GM19240 (cell line): ENCODE data around the gene ZEB1.
"Not testable (repeated sequence)": the region's sequence is repeated elsewhere in the genome, so short reads cannot be mapped to it uniquely, and the experiment has no call there.

Experiments
- DNase-seq: peaks from one replicate; pipeline ENCODE4 v3.0.0; 2011; ENCODE audit warnings: low spot score; ENCODE audit not compliant: insufficient read length

The ZEB1 gene

DNA sequence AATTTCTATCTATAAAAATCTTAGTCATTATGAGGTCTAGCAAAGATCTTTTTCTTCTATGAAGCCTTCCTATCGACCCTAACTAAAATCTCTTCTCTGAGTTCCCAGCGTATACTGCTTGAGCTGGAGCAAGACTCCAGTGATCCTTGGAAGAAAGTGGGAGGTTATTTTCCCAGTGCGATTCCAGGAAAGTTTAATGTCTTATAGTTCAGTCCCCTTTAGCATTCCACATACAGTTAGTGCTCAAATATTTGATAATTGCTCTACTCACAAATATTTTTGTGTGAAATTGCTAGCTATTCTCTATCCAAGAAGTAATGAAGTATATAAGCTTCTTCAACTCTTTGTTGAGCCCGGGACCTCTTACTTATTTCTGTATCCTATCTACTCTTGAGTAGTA is 47.7 kb downstream of the ZEB1 start:
- DNase-seq, result no peak

DNA sequence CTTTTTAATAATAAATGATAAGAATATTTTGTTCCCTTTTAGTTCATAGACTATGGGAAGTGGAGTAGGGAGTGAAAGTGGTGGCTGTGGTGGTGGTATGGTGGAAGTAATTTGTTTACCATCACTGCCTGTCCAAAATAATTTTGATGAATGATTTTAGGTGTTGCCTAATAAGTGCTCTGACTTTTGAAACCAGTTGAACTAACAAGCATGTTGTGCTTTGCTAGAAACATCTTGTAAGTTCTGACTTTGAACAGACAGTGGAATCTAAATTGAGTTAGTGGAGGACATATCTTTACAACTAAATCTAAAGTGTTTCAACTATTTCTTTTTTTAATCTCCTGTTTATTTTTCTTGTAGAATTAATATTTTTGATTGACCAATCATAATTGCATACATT is 49.7 kb downstream of the ZEB1 start:
- no peak for DNase-seq

DNA sequence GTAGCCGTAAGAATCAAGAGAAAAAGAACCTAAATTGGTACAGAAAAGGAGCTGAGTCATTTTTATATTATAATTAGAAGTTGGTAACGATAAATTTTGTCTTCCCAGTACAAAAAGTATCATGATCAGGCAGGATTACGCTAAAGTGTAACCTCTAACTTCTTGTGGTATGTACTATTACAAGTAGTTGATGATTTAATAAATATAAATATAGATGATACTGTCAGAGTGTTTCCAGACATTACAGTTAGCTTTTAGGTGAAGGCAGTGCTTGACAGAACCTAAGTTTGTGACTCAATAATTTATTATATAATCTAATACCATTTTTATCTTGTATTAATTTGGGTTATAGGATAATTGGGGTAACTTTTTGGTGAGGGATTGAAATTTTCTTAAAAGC is 53.4 kb downstream of the ZEB1 start:
- DNase-seq, result no peak

DNA sequence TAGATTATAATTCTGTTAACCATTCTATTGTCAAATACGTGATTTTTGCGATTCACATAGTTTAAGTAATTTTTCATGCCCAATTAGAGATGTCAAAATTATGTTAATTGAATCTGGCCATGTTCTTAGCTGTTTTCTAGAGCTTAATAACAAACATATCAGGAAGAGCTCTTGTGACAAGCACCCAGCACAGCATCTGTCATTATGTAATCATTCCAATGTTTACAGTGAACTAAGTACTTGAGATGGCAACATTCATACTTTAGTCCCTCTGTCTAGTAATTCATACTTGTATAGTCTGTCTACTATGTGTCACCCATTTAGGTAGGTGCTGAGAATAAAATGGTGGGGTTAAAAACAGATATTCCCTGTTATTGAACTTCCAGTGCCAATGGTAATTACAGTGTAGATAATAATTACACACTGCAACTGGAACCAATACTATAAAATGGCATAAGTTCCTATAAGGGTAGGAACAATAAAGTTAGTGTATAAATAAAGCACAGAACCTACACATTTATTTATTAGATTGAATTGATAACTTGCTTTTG is 55.2 kb downstream of the ZEB1 start:
- DNase-seq, result no peak

DNA sequence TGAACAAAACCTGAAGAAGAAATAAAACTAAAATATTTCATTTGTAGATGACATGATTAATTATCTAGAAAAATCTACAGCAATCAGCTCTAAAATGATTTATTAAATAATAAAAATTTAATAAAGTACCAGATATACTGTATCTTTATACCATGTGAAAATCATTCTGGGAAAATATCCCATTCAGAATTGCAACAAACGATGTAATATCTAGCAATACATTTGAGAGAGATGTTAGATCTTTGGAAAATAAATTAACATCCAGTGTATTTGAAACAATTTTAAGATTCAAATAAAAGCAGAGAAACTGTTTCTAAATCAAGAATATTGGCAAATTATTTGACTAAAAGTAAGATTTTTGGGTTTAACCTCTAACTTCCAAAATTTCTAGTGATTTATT is 62.2 kb downstream of the ZEB1 start:
- DNase-seq, result no peak

DNA sequence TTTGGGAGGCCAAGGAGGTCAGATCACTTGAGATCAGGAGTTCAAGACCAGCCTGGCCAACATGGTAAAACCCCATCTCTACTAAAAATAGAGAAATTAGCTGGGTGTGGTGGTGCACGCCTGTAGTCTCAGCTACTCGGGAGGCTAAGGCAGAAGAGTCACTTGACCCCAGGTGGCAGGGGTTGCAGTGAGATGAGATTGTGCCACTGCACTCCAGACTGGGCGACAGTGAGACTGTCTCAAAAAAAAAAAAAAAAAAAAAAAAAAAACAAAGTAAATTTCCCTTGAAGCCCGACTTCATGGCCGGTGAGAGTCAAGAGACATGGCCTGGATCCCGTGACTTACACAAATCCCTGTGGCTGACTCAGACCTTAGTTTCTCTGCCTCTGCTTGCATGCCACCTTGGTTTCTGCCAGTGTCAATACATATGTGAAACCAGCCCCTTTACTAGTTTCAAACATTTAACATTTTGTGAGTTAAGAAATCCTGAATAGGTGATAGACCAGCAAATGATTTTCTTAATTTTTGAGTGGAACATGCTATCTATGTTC is 62.8 kb downstream of the ZEB1 start:
- no peak for DNase-seq

DNA sequence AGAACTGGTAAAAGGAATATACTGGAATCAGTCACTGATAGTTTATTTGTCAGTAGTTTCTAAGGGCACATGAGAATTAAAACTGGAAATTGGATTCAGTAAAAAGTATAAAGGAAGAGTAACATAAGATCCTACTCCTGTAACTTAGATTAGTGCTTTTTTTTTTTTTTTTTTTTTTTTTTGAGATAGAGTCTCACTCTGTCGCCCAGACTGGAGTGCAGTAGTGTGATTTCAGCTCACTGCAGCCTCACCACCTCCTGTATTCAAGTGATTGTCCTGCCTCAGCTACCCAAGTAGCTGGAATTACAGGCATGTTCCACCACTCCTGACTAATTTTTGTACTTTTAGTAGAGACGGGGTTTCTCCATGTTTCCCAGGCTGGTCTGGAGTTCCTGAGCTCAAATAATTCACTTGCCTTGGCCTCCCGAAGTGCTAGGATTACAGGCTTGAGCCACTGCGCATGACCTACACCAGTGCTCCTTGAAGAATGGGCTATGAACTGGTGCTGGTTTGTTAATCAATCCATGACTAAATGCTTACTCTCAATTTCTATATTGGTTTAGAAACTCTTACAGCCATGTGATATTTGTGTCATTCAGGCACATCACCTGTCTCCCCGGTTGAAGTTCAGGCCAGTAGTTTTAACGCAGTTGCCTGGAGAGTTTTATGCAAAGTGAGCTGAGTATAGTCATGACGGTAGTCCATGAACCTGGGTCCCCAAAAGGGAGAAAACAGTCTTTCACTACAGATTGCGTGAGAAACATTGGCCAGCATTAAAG is 65.0 kb downstream of the ZEB1 start:
- peak; percentile 33 for DNase-seq

DNA sequence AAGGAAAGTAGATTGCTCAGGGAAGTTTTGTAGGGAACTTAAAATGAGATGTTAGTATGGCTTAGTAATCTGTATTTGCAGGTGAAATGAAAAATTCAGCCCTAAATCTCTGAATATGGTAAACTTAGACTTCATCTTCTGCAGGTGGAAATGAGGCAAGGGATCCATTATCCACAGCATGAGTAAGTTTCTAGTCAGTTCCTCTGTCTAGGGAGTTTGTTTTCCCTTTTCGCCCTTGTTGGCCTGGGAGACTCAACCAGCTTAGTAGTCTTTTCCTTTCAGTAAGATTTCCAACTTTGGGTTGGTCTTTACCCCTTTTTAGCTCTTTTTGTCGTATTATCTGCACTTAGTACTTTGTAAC is 65.6 kb downstream of the ZEB1 start:
- DNase-seq, result no peak

DNA sequence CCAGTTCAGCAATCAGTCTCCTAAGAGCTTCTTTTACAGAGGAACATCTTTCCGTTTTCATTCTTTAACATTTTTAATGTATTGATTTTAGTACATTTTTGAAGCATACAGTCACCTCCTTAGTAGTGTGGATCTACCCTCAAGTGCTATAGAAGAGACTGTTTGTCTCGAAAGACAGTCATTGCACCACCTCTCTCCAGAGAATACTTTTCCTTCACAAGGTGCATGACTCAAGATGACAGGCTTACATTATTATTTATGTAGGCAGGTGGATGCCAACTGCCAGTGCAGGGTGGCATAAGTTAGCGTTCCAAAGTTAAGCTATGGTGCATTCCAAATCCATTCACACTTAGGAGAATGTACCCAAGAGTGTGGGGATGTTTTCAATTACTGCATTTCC is 71.8 kb downstream of the ZEB1 start:
- DNase-seq, result no peak

DNA sequence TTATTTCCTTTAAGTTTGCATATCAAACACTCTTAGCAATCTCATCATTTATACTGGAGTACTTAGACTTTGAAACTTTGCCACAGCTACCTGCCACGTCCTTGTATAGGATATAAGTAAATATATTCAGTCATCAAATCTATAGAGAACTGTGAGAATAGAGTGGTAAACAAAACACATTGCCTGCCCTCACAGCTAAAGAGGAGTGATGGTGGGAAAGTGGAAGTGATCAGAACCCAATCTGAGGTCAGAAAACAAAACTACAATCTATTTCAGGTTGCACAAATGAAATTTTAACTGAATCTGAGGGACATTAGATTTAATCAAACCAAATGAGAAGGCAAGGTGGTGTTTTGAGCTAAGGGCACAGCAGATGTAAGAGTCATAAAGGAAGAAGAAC is 74.8 kb downstream of the ZEB1 start:
- DNase-seq, result no peak

DNA sequence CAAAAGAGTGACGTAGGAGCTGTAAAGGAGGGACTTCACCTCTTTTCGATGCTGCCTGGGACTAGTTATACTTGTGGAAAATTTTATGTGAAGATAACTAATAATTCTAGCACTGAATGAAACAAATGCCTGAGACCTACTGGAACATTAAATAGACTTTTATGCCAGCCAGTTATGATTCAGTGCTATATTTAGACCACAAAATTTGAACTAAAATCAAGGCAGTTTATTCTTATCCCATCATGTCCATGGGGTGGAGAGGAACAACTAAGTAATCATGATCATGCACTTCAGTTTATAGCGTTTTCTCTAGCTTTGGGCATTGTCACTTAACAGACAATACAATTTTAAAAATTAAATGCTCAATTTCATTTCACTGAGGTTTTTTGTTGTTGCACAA is 76.7 kb downstream of the ZEB1 start:
- no peak for DNase-seq

DNA sequence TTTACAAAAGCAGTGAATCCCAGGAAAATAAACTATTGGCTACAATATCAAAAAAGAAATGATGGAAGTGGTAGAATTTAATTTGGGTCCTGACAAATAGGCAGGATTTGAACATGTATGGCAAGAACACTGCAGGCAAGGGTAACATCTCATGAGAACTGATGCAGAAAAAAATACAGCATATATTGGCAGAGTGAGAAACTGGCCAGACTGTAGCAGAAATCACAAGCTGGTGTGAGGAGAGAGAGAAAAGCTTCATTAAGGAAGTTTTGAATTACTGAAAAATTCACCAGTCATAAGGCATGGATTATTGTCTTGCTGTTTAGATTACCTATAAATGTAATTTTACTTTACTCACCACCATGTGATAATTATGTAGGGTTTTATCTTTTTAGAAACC is 77.4 kb downstream of the ZEB1 start:
- no peak for DNase-seq

DNA sequence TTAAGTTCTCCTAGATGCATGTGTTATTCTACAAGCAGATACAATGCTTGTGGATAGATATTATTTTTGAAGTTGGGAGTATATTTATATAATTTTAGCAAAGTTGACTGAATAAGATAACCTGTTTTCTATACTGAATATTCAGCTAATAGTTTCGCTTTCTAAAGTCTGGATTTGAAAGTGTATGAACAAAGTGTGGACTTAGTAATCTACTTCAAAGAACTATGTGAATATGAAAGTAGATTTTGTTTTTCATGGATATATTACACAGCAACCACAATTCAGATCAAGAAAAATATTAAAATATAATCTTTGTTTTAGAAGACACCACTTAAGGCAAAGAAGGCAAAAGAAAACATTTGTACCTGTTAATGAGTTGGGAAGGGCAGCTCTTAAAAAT is 78.8 kb downstream of the ZEB1 start:
- no peak for DNase-seq

DNA sequence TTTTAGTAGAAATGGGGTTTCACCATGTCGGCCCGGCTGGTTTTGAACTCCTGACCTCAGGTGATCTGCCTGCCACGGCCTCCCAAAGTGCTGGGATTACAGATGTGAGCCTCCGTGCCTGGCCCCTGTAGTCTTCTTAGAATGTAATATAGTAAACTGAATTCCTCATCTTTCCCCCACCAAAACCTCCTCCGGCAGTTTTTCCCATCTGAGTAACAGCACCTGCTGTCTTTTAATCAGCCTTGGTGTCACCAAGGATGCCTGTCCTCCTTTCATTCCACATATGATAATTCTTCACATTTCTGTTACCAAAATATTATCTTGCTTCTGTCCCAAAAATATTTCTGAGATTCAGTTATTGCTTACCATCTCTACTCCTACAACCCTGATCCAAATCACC is 80.2 kb downstream of the ZEB1 start:
- DNase-seq, result no peak

DNA sequence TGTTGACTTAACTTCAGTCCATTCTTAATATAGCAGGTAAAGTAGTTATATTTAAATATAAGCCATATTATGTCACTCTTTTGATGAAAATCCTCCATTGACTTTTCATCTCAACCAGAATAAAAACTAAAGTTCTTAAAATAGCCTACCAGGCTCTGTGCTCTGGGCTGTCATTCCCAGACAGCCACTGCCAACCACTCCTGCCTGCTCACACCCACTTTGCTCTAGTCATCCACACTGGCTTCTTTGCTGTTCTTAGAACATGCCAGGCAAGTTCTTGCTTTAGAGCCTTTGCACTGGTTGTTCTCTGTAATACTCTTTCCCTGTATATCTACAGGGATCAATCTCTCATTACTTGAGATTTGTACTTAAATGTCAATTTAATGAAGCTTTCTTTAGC is 80.6 kb downstream of the ZEB1 start:
- DNase-seq, result no peak

DNA sequence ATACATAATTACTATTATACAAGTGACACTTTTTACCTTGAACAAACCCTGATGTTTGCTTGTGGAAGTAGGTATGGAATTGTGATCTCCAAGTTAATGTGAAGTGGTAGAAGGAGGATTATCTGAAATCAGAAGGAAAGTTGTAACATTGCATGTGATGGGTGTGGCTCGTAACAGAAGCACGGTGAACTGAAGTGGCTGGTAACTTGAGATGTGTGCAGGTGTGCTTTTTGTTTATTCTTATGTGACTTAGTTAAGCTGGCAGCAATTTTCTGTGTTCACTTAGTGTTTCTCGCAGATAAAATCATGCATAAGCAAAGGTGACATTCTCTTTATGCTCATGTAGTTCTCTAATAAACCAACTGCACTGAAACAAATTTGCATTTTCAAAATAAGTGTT is 82.3 kb downstream of the ZEB1 start:
- DNase-seq, result no peak

DNA sequence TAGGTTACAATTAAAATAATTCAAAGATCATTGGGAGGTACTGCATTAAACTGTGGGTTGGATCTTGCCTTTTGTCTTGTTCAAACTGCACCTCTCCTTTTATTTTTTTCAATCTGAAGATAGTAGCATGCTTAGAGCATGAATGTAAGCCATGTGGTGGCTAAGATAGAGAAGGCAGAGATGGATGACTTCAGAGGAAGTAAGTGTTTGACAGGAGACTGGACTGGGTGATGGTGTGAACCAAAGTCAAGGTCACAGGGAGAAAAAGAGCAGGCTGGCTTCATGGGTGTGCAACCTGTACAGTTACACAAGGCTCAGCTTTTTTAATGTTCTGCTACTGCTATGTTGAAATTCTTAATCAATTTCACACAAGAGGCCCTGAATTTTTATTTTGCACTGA is 85.6 kb downstream of the ZEB1 start:
- no peak for DNase-seq

DNA sequence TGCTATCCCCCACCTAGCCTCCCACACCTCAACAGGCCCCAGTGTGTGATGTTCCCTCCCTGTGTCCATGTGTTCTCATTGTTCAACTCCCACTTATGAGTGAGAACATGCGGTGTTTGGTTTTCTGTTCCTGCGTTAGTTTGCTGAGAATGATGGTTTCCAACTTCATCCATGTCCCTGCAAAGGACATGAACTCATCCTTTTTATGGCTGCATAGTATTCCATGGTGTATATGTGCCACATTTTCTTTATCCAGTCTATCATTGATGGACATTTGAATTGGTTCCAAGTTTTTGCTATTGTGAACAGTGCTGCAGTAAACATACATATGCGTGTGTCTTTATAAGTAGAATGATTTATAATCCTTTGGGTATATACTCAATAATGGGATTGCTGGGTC is 86.8 kb downstream of the ZEB1 start:
- not testable (repeated sequence) for DNase-seq

DNA sequence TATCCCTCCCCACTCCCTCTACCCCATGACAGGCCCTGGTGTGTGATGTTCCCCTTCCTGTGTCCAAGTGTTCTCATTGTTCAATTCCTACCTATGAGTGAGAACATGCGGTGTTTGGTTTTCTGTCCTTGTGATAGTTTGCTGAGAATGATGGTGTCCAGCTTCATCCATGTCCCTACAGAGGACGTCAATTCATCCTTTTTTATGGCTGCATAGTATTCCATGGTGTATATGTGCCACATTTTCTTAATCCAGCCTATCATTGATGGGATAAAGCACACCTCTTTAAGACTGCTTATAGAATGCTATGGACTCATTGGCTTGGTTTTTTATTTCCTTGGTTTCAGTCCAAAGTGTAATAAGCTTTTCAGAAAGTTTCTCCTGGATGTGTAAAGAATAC is 93.4 kb downstream of the ZEB1 start:
- not testable (repeated sequence) for DNase-seq

DNA sequence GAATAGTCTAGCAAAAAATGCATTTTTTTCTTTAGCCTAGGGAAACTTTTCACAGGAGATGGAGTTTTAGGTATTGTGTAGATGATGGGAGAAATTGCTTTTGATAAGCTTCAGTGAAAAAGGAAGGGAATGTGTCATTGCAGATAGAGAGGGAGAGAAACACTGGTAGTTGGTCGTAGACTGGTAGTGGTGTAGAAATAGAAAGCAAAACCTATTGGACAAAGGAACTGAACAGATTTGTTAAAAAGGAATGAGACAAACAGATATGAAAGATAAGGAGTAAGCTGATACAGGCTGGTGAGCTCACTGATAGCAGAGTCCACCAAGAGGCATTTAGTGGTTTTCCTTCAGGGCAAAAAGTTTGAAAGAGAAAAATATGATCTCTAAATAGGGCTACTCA is 94.3 kb downstream of the ZEB1 start:
- DNase-seq, result no peak

DNA sequence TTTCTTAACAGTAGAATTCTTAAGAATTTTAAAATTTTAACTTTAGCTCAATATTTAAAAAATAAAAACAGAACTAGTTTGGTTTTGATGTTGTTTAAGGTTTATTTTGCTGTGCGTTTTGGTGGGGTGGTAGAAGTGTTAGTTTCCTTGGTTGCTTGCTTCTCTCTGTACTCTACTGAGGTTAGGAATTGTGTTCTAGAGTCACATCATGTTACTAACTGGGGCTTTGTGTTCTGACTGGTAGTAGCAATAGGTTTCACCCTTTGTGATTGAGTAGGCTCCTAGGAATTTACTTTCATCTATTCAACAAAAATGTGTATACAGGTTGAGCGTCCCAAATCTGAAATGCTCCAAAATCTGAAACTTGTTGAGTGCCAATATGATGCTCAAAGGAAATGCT is 99.5 kb downstream of the ZEB1 start:
- DNase-seq, result no peak

DNA sequence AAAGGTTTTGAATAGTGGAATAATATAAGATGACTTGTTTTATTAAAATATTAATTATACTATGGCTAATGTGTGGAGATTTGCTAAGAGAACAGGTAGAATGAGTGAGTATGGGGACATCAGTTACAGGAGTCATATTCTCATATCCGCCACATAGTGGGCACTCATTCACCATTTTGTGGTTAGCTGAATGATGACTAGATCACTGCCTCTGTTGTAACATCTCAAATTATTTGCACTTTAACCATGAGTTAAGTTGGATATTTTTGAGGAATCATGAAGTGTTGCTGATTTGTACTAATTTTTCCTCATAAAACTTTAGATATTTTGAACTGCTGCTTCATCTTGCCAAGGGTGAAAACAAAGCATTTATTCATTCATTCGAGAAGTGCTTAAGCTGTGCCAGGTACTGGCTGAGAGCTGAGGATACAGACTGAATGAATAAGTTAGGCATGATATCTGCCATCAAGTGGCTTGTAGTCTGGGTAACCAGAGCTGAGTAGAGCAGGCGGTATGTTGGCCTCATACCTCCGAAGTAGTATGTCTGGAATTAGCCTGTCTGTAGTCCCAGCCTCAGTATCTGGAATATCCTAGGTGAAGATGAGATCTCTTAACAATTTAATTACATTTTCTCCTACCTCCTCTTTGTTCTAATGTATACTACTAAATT is 100.5 kb downstream of the ZEB1 start:
- no peak for DNase-seq

DNA sequence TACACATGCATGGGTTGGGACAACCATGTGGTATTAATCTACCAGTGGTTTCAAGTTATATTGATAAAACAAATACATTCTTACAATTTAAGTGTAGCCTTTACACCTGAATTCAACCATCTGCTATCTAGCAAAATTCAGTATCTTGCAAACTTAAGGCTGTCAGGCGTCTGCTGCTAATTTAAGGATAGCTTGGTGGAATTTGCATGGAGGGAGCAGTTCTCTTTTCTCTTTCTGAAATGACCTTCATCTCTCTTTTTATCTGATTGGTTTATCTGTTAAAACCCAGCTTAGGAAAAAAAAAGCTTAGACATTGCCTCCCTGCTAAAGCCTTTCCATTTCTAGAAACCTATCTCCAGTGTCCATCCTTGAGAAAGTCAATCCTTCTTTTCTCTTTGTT is 102.3 kb downstream of the ZEB1 start:
- no peak for DNase-seq
